Measurements from ENCODE around the gene PEX3. TPM values are rescaled to one million over a fixed set of nuclear protein-coding genes. Genes with fewer than 3 reads are reported as not detected.

PEX3 gene
- total and polyA plus RNA-seq, 2 of the 4 experiments (the other 2 are of a cell fraction) = 13.3 to 13.7 TPM

GRCh38 chr6:143443096-143443495 lies 7.5 kb upstream of the PEX3 start:
- no peak overlapping the region for H2BK5ac ChIP-seq (ENCODE audit: low read depth, low read length, poor library complexity, severe bottlenecking)
- H3K27me3 ChIP-seq (ENCODE audit: control insufficient read depth, insufficient read depth, low read length) = no peaks in the 10 kb centered on the region
- no peak overlapping the region for H2BK120ac ChIP-seq (ENCODE audit: low read depth, low read length)
- in situ Hi-C loops (cut with MboI; ENCODE audit: low sequenced_read_pairs) = no loop called here
- H3K4me2 ChIP-seq (ENCODE audit: low read depth, low read length) = no peak overlapping the region
- no peak overlapping the region for H2AFZ ChIP-seq (replicated peaks; ENCODE audit: low read length, poor library complexity)
- H3K9me3 ChIP-seq (ENCODE audit: control insufficient read depth, insufficient read depth, low read length) = no peaks in the 10 kb centered on the region
- no peak overlapping the region for H3K4me3 ChIP-seq (ENCODE audit: insufficient read depth, low read depth, low read length)
- H4K8ac ChIP-seq (ENCODE audit: low read depth in 2 of 2, low read length in 2 of 2) = no peak overlapping the region
- no peaks in the 10 kb centered on the region for H4K20me1 ChIP-seq (ENCODE audit: insufficient read depth, low read length)
- no peak overlapping the region for H2BK20ac ChIP-seq (ENCODE audit: low read depth, low read length)
- no peak overlapping the region for H3K9ac ChIP-seq (ENCODE audit: low read depth, low read length)
- H3K23ac ChIP-seq (ENCODE audit: low read depth, low read length) = no peak overlapping the region
- dilution Hi-C loops (cut with HindIII; ENCODE audit: low sequenced_read_pairs, unreplicated experiment) = no loop called here
- H2BK15ac ChIP-seq (ENCODE audit: low read depth, low read length) = no peak overlapping the region
- no peak overlapping the region for H3K4ac ChIP-seq (ENCODE audit: low read depth, low read length)
- intact Hi-C loops (cut with micrococcal nuclease) = loop anchor here (10.0 kb wide), 1 partner anchor 572 kb away; no protein-coding TSS in a partner anchor
- no TSS peak for BruUV-seq (replicated peaks)
- H2AK9ac ChIP-seq (replicated peaks; ENCODE audit: low read depth, low read length, poor library complexity) = no peak overlapping the region
- DNase-seq (no peak), ATAC-seq (ENCODE audit: low read depth) (no peak)
- no peak overlapping the region for H3K56ac ChIP-seq (ENCODE audit: extremely low read depth, insufficient read depth, low read length)
- peaks cover 12 to 16% of the 10 kb centered on the region in 2 experiments; a peak in 3 of 4 replicates for H3K79me1 ChIP-seq (ENCODE audit: low read depth in 1 of 2, low read length in 2 of 2)
- no peak overlapping the region for H3K27ac ChIP-seq (ENCODE audit: insufficient read depth, low read length)
- H3K4me1 ChIP-seq (ENCODE audit: control insufficient read depth, insufficient read depth, low read length) = peaks cover 5% of the 10 kb centered on the region
- H3K18ac ChIP-seq (ENCODE audit: low read depth, low read length) = no peak overlapping the region
- no peak overlapping the region for H4K5ac ChIP-seq (ENCODE audit: low read depth, low read length)
- TF ChIP-seq RAD21 (IDR thresholded peaks at IDR 0.05; ENCODE audit: low read length) (no peak), FOS (IDR thresholded peaks at IDR 0.05; ENCODE audit: low read depth, low read length) (no peak), NFE2L2 (IDR thresholded peaks at IDR 0.05; ENCODE audit: low read depth, low read length) (no peak), MAZ (IDR thresholded peaks at IDR 0.05; ENCODE audit: borderline replicate concordance, low read depth, low read length) (no peak), ELK1 (IDR thresholded peaks at IDR 0.05; ENCODE audit: borderline replicate concordance, low read depth, low read length) (no peak), CEBPB (IDR thresholded peaks at IDR 0.05; ENCODE audit: low read depth, low read length) (no peak), MXI1 (IDR thresholded peaks at IDR 0.05; ENCODE audit: borderline replicate concordance, low read depth, low read length) (no peak), MAFK (IDR thresholded peaks at IDR 0.05; ENCODE audit: low read depth, low read length) (no peak), CHD1 (IDR thresholded peaks at IDR 0.05; ENCODE audit: low read depth, low read length) (no peak), SMC3 (IDR thresholded peaks at IDR 0.05; ENCODE audit: low read depth, low read length) (no peak)
- peaks cover 6% of the 10 kb centered on the region; the same call in 1 of the 2 replicates for H3K36me3 ChIP-seq (ENCODE audit: control insufficient read depth, insufficient read depth, low read length)
- ChIA-PET CTCF (interaction anchor here (1.4 kb wide), 1 partner anchor 16 kb away, joined by 3 read pairs; no protein-coding TSS in a partner anchor), POLR2A (ENCODE audit: unreplicated experiment) (no interaction called here)
- H3K9me1 ChIP-seq (ENCODE audit: insufficient read depth, low read length) = no peaks in the 10 kb centered on the region
- H2AK5ac ChIP-seq (ENCODE audit: low read depth, low read length) = no peak overlapping the region; the same call in 1 of the 2 replicates
- WGBS, 2 experiments (ENCODE audit: extremely low coverage in 2 of 2, insufficient read length in 1 of 2) = no CpG with 5 or more reads among the region's 2 CpGs
- H4K91ac ChIP-seq (ENCODE audit: insufficient read depth, low read depth, low read length) = no peak overlapping the region
- no peak overlapping the region for H3K14ac ChIP-seq (replicated peaks; ENCODE audit: low read depth, low read length)
